IMR-90 (cell line): ENCODE measurements around the gene PSME2. TPM values are rescaled to one million over a fixed set of nuclear protein-coding genes. Genes with fewer than 3 reads are reported as not detected.

Experiments used
- ATAC-seq: fragments of 200-7000 bp; cut with Tn5 transposase; 2 replicates; pipeline ENCODE4 v1.9.1; 2020; ENCODE audit warnings: low read depth, mild to moderate bottlenecking, moderate library complexity
- BruUV-seq: library from RNA; stranded (reverse); fragments of 400-500 nt; replicated peaks from 2 replicates; lab custom pipeline; 2021; lab: Mats Ljungman, UMichigan
- CTCF ChIA-PET: fragments of 300-600 bp; formaldehyde crosslinking; extraction: SDS; loops from one replicate; lab custom pipeline; 2021; ENCODE audit warnings: antibody characterized with exemption; lab: Yijun Ruan, JAX
- POLR2A ChIA-PET: fragments of 300-600 bp; sonication (Branson Sonifier 250); formaldehyde crosslinking; loops from one replicate; lab custom pipeline; 2022; ENCODE audit warnings: antibody characterized with exemption; ENCODE audit not compliant: unreplicated experiment; lab: Charles Lee
- DNase-seq: peaks from one replicate; pipeline ENCODE4 v3.0.0; 2013
- H2AFZ ChIP-seq: replicated peaks from 2 replicates; pipeline ENCODE3; 2013; ENCODE audit warnings: low read length, mild to moderate bottlenecking; ENCODE audit not compliant: poor library complexity
- H2AK5ac ChIP-seq: 2 replicates; pipeline ENCODE4 v1.6.1; 2013; ENCODE audit warnings: low read depth, low read length, inconsistent platforms
- H2AK9ac ChIP-seq: replicated peaks from 2 replicates; pipeline ENCODE3; 2013; ENCODE audit warnings: mild to moderate bottlenecking, low read depth, low read length, moderate library complexity; ENCODE audit not compliant: poor library complexity
- H2BK120ac ChIP-seq: 2 replicates; pipeline ENCODE4 v1.6.1; 2013; ENCODE audit warnings: low read depth, low read length, inconsistent platforms
- H2BK15ac ChIP-seq: 3 replicates; pipeline ENCODE4 v1.6.1; 2013; ENCODE audit warnings: low read depth, low read length, inconsistent platforms
- H2BK20ac ChIP-seq: 2 replicates; pipeline ENCODE4 v1.6.1; 2013; ENCODE audit warnings: low read depth, mild to moderate bottlenecking, inconsistent platforms, low read length, moderate library complexity
- H2BK5ac ChIP-seq: 2 replicates; pipeline ENCODE4 v1.6.1; 2013; ENCODE audit warnings: mild to moderate bottlenecking, low read depth, low read length, inconsistent platforms; ENCODE audit not compliant: poor library complexity, severe bottlenecking
- H3K14ac ChIP-seq: replicated peaks from 2 replicates; pipeline ENCODE4 v1.6.1; 2013; ENCODE audit warnings: low read depth, low read length, inconsistent platforms
- H3K18ac ChIP-seq: 2 replicates; pipeline ENCODE4 v1.6.1; 2013; ENCODE audit warnings: low read depth, low read length, control low read depth
- H3K23ac ChIP-seq: 2 replicates; pipeline ENCODE4 v1.6.1; 2013; ENCODE audit warnings: low read depth, low read length, inconsistent platforms
- H3K27ac ChIP-seq: 2 replicates; pipeline ENCODE4 v1.5.1; 2013; ENCODE audit warnings: mild to moderate bottlenecking, control low read depth, low read length; ENCODE audit not compliant: insufficient read depth
- H3K27me3 ChIP-seq: 2 replicates; pipeline ENCODE4 v1.6.1; 2013; ENCODE audit warnings: low read length; ENCODE audit not compliant: control insufficient read depth, insufficient read depth
- H3K36me3 ChIP-seq: 2 replicates; pipeline ENCODE4 v1.6.1; 2013; ENCODE audit warnings: low read length, mixed read lengths; ENCODE audit not compliant: control insufficient read depth, insufficient read depth
- H3K4ac ChIP-seq: 2 replicates; pipeline ENCODE4 v1.6.1; 2013; ENCODE audit warnings: low read depth, low read length, inconsistent platforms
- H3K4me1 ChIP-seq: 2 replicates; pipeline ENCODE4 v1.6.1; 2013; ENCODE audit warnings: low read length, mixed read lengths; ENCODE audit not compliant: control insufficient read depth, insufficient read depth
- H3K4me2 ChIP-seq: 2 replicates; pipeline ENCODE4 v1.6.1; 2013; ENCODE audit warnings: low read depth, mild to moderate bottlenecking, control low read depth, low read length, moderate library complexity
- H3K4me3 ChIP-seq: 2 replicates; pipeline ENCODE4 v1.5.1; 2013; ENCODE audit warnings: low read depth, mild to moderate bottlenecking, control low read depth, low read length, moderate library complexity; ENCODE audit not compliant: insufficient read depth
- H3K56ac ChIP-seq: 2 replicates; pipeline ENCODE4 v1.6.1; 2013; ENCODE audit warnings: low read length, inconsistent platforms; ENCODE audit not compliant: insufficient read depth; ENCODE audit errors: extremely low read depth
- H3K79me1 ChIP-seq, 2 experiments: 2 replicates each; pipeline ENCODE4 v1.6.1; 2013; ENCODE audit warnings: low read length in 2 of 2, inconsistent platforms in 1 of 2, low read depth in 1 of 2
- H3K9ac ChIP-seq: 2 replicates; pipeline ENCODE4 v1.6.1; 2013; ENCODE audit warnings: low read depth, low read length, control low read depth
- H3K9me1 ChIP-seq: 2 replicates; pipeline ENCODE4 v1.6.1; 2013; ENCODE audit warnings: low read length, inconsistent platforms; ENCODE audit not compliant: insufficient read depth
- H3K9me3 ChIP-seq: 2 replicates; pipeline ENCODE4 v1.6.1; 2013; ENCODE audit warnings: low read length; ENCODE audit not compliant: control insufficient read depth, insufficient read depth
- H4K20me1 ChIP-seq: 2 replicates; pipeline ENCODE4 v1.6.1; 2013; ENCODE audit warnings: low read length, inconsistent platforms; ENCODE audit not compliant: insufficient read depth
- H4K5ac ChIP-seq: 2 replicates; pipeline ENCODE4 v1.6.1; 2013; ENCODE audit warnings: mild to moderate bottlenecking, low read depth, low read length, control low read depth
- H4K8ac ChIP-seq, 2 experiments: 2 replicates each; pipeline ENCODE4 v1.6.1; 2013; ENCODE audit warnings: low read depth in 2 of 2, low read length in 2 of 2, control low read depth in 1 of 2, inconsistent platforms in 1 of 2
- H4K91ac ChIP-seq: 2 replicates; pipeline ENCODE4 v1.6.1; 2013; ENCODE audit warnings: low read depth, low read length, inconsistent platforms; ENCODE audit not compliant: insufficient read depth
- BHLHE40 ChIP-seq: fragments of 150-350 bp; IDR thresholded peaks from 2 replicates; pipeline ENCODE4 v1.6.1; 2016; ENCODE audit warnings: mild to moderate bottlenecking, low read depth, low read length
- CEBPB ChIP-seq: IDR thresholded peaks from 2 replicates; pipeline ENCODE4 v1.6.1; 2012; ENCODE audit warnings: low read depth, low read length, improper control_type of control experiment
- CTCF ChIP-seq: conservative IDR thresholded peaks from 2 replicates; pipeline ENCODE4 v1.5.1; 2012; ENCODE audit warnings: mild to moderate bottlenecking, low read depth, low read length, improper control_type of control experiment
- ELK1 ChIP-seq: fragments of 150-350 bp; IDR thresholded peaks from 2 replicates; pipeline ENCODE4 v1.6.1; 2016; ENCODE audit warnings: low read depth, mild to moderate bottlenecking, low read length, moderate library complexity, borderline replicate concordance
- FOS ChIP-seq: fragments of 150-350 bp; IDR thresholded peaks from 2 replicates; pipeline ENCODE4 v1.6.1; 2016; ENCODE audit warnings: low read depth, low read length
- MAFK ChIP-seq: IDR thresholded peaks from 2 replicates; pipeline ENCODE4 v1.6.1; 2012; ENCODE audit warnings: low read depth, low read length, improper control_type of control experiment
- MXI1 ChIP-seq: IDR thresholded peaks from 2 replicates; pipeline ENCODE4 v1.6.1; 2012; ENCODE audit warnings: low read depth, mild to moderate bottlenecking, low read length, moderate library complexity, borderline replicate concordance
- RCOR1 ChIP-seq: IDR thresholded peaks from 2 replicates; pipeline ENCODE4 v1.6.1; 2012; ENCODE audit warnings: mild to moderate bottlenecking, low read length, improper control_type of control experiment; ENCODE audit not compliant: insufficient replicate concordance
- RFX5 ChIP-seq: IDR thresholded peaks from 2 replicates; pipeline ENCODE4 v1.8.0; 2012; ENCODE audit warnings: low read depth, mild to moderate bottlenecking, low read length, moderate library complexity
- SMC3 ChIP-seq: fragments of 150-350 bp; IDR thresholded peaks from 2 replicates; pipeline ENCODE4 v1.6.1; 2016; ENCODE audit warnings: low read depth, mild to moderate bottlenecking, antibody characterized with exemption, low read length, moderate library complexity
- WGBS, 2 experiments: methylation state at CpG; one replicate each; pipeline versions ENCODE4 v1.1.5 to v1.1.7; 2013; ENCODE audit warnings: missing lambda C conversion rate in 2 of 2; ENCODE audit not compliant: insufficient read length in 1 of 2; ENCODE audit errors: extremely low coverage in 2 of 2; 5-methylcytosine and 5-hydroxymethylcytosine counted together
- dilution Hi-C: fragments of 300-500 bp; cut with HindIII; formaldehyde crosslinking; loops from one replicate; pipeline ENCODE4 v1.14.3; 2018; ENCODE audit warnings: low sequenced_read_pairs; ENCODE audit not compliant: unreplicated experiment
- in situ Hi-C: fragments of 300-500 bp; cut with MboI; formaldehyde crosslinking; loops from 3 replicates; pipeline ENCODE4 v1.14.3; 2019; ENCODE audit warnings: low sequenced_read_pairs, inconsistent platforms, mixed read lengths
- intact Hi-C: fragments of 100-400 bp; cut with micrococcal nuclease; formaldehyde crosslinking; loops from 2 replicates; pipeline ENCODE4 v1.10.0; 2022
- polyA plus RNA-seq, 3 experiments: library from polyadenylated mRNA; depleted of rRNA; stranded (reverse); fragments of >200 nt; gene quantifications; 2 replicates each; pipeline ENCODE4 v1.2.3, GENCODE V29; 2012; ENCODE audit warnings: low replicate concordance in 1 of 3
- total RNA-seq: library from RNA; depleted of rRNA; stranded (reverse); fragments of >200 nt; gene quantifications from 2 replicates; pipeline ENCODE4 v1.2.3, GENCODE V29; 2012

The PSME2 gene
- total and polyA plus RNA-seq, 2 of the 4 experiments (the other 2 are of a cell fraction): 104 to 141 TPM

- Histone ChIP-seq H2BK20ac (no peak overlapping the region), H3K14ac (peak overlapping the region; percentile 96), H2AK5ac (peak overlapping the region; percentile 85), H4K20me1 (no peaks in the 10 kb centered on the region), H3K9me1 (peaks cover 7% of the 10 kb centered on the region), H2BK5ac (peak overlapping the region; percentile 80), H3K9ac (peak overlapping the region; percentile 88), H3K56ac (peak overlapping the region; percentile 34; the same call in 1 of the 2 replicates), H4K91ac (peak overlapping the region; percentile 60; the same call in 1 of the 2 replicates), H3K9me3 (no peaks in the 10 kb centered on the region), H3K18ac (no peak overlapping the region), H2BK120ac (0 out of 2 replicates have a peak overlapping the region, but pooled peaks have one; percentile 49), H3K27ac (peak overlapping the region; percentile 32; the same call in 1 of the 2 replicates), H3K23ac (peak overlapping the region; percentile 93), H3K4me3 (peak overlapping the region; percentile 57), H3K4ac (peak overlapping the region; percentile 95), H3K79me1 (peaks cover 12 to 40% of the 10 kb centered on the region in 2 experiments; a peak in 3 of 4 replicates), H4K5ac (peak overlapping the region; percentile 78), H4K8ac (peak overlapping the region; percentile 38 to 95; a peak in 3 of 4 replicates), H2BK15ac (no peak overlapping the region), H2AK9ac (peak overlapping the region; percentile 99), H2AFZ (peak overlapping the region; percentile 53), H3K4me2 (peak overlapping the region; percentile 81), H3K27me3 (no peaks in the 10 kb centered on the region), H3K4me1 (peaks cover 7% of the 10 kb centered on the region), H3K36me3 (peaks cover 66% of the 10 kb centered on the region)
- no TSS peak for BruUV-seq
- ChIA-PET CTCF (interaction anchor here (1.3 kb wide), 1 partner anchor 48 kb away, joined by 4 read pairs; the partner anchor contains the start of genes DCAF11 and NRL), POLR2A (no interaction called here)
- intact Hi-C loops (no loop called here), in situ Hi-C loops (no loop called here), dilution Hi-C loops (no loop called here)
- ATAC-seq (no peak), DNase-seq (peak; percentile 75)
- TF ChIP-seq MXI1 (no peak), SMC3 (no peak), CEBPB (no peak), RFX5 (no peak), ELK1 (no peak), FOS (no peak), BHLHE40 (no peak), MAFK (no peak), RCOR1 (no peak), CTCF (no peak)
- WGBS, 2 experiments: 31% methylated on average over 3 of the region's 8 CpGs; no CpG with 5 or more reads in 1 of the 2 experiments
These were observed 15.7 kb upstream of the PSME2 start for GRCh38 chr14:24162093-24162492.
